Stimulated activated CD4-positive, alpha-beta T cell treated with anti-CD3 and anti-CD28 coated beads, Interleukin-2, amount 100 ng/mL, for 24 hours (primary cell): Measurements from ENCODE around the gene LRRC4.

Source experiments
- DNase-seq, 2 donors: peaks; one replicate each; pipeline ENCODE4 v3.0.0-alpha.2; 2020

The LRRC4 gene

DNA sequence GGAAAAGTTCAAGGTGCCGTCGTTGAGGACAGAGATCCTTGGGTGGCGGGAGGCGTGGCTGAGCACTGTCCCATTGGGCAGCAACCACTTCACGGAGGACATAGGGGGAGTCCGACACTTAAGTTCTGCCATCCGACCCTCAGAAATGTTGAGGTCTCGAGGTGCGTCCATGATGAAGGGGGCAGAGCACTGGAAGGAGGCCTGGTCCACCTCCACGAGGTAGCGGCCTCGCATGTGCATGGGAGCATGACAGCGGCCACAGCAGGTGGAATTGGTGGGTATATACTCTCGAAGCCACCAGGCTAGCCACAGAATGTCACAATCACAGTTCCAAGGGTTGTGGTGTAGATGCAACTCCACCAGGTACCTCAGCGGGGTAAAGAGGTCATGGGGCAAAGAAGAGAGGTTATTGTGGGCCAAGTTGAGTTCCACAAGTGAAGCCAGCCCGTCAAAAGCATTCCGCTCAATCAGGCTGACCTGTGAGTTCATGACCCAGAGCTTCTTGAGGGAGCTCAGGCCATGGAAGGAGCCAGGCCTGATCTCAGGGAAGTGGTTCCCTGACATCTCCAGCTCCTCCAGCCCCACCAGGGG is 1.7 kb downstream of the LRRC4 start:
- no peak for DNase-seq

DNA sequence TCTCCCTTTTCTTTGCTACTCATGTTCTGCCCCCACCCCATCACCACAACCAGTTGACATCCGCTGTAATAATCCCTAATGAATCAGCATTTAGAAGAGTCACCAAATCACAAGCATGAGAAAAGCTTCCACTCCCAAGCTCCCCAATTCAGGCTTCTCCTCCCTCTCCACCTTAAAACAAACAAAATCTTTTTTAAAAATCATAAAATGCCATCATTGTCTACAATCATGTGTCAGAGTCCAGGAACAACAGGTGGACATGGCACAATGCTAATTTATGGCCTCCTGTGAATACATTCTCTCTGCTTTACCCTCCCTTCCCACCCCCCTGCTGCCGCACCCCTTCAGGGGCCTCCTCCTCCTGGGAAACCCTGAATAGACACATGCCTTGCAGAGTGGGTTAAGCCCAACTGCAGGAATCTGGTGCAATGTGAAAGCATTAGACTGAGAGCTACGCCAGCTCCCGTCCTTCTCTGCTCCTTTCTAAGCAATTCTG is 3.7 kb downstream of the LRRC4 start:
- no peak for DNase-seq

GRCh38 chr7:128026551-128026950 is 4.7 kb downstream of the LRRC4 start:
- DNase-seq = no peak

DNA sequence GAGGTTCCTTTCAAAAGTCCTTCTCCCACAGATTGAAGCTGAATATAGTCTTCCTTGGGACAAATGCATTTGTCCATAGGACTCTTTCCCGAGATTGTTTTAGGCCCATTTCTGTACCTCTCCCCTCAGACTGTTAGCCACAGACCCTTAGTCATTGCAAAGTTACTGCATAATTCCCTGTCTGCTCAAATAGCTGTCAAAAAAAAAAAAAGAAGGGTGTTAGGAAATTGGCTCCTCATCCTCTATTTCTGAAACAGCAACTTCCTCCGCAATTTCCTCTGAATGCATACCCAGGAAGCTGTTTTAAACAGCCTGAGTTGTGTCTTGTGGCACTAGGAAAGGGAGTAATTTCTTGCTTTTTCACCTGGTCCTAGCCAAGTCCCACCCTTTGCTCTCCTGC is 5.4 kb downstream of the LRRC4 start:
- no peak for DNase-seq

- no peak for DNase-seq
These were observed 5.9 kb downstream of the LRRC4 start for GRCh38 chr7:128025380-128025779.

DNA sequence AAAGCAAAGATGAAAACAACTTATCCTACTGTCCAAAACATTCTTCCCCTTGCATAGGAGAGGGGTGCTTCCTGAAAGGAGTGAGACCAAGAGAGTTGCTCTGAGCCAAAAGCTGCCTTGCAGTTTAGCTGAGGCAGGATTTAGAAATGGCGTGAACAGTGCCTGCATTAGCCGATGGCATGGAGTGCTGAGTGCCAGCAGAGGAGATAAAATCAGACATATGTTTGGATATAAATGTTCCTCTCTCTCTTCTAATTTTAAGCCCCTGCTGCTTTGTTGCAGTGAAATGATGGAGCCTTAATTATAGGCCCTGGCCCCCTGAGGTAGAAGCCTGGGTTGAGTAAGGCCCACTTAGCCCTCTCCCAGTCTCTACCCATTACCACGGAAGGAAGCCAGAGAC is 7.1 kb downstream of the LRRC4 start:
- no peak for DNase-seq

DNA sequence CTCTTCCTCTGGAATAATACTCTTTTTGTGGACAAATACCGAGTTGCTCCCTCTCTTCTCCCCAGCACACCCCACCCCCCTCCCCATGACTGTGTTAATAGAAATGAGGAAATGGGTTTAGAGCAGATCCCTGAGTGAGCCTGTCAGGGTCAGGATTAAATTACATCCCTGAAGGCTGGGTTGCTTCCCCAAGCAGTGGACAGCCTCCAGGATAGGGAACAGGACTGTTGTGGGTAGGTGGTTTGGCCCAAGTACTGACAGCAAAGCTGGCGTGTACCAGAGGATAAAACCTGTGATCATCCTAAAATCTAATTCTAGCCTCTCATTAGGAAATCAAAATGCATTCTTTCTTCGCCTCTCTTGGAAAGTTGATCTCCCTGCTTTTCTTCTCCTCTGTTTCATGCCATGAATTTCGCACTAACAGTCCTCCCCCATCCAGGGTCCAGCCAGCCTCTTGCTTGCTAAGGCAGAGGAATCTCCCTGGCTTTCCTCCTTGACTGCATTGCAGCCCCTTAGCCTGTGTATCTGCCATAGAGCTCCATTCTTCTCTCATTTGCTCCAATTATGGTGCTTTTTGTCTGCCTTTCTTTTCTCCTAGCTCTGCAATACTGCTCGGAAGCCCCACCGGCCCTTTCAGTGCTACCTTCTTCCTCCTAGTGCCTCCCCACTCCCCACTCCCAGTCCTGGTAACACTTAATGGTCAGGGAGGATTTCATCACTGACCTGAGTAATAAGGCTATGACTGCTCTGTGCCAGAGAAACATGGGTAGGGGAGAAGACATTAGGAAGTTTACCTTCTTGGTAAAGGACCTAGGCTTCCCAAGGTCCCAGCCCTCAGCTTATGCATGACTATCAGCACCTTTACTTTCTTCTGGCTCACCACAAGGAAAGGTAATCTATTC is 8.4 kb downstream of the LRRC4 start:
- DNase-seq = no peak

- no peak for DNase-seq
These were observed 9.9 kb downstream of the LRRC4 start for GRCh38 chr7:128021366-128021765.

GRCh38 chr7:128020159-128020558 is 11.1 kb downstream of the LRRC4 start:
- DNase-seq = peak; percentile 30 to 37

DNA sequence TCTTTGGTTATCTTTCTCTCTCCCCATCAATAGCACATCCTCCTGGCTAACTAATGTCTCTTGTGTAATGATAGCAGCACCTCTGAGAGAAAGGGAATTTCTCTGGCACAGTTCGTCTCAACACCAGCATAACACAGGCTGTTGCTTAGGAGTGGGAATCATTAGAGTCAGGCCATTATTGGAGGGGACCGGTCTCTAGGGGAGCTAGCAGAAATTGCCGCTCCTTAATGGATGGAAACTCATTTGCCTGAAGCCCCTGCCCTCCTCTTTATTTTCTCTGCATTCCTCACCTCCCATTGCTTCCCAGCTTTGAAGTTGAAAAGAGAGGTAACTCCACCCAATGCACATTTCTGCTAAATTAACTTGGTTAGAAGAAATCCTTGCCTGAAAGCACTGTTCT is 11.9 kb downstream of the LRRC4 start:
- DNase-seq = no peak

GRCh38 chr7:128017862-128018845 is 13.1 kb downstream of the LRRC4 start:
- no peak for DNase-seq

DNA sequence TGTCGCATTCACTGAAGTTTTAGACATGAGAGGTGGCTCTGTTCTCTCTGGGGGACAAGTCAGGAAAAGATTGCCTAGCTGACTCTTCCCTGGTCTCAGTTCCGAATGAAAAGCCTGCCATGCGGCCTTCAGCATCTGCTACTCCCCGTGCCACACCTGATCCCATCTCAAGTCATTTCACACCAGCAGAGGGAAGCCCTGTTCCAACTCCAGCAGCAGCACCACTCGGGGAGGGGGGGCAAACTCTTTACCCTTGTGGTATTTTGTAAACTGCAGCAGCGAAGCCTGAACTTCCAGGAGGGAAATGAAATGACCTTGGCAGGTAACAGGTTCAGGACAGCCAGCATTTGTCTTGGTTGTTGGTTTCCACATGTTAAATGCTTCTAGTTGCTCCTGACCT is 13.8 kb downstream of the LRRC4 start:
- DNase-seq = no peak

DNA sequence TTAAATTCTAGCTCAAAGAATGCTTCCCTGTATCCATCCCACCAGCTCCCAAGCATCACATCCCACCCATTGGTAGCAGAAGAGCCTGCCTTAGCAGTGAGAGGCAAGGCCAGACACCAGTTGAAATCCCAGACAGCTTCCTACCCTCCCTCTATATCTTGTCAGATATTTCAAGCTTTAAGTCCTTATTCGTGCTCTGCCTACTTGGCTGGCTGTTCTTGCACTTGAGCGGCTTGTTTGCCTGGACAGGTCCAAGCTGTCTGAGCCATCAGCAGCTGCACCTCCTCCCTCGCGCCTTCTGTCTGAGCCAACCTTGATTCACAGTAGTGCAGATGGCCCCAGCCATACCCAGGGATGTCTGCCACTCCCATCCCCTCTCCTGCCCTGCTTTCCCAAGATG is 16.4 kb downstream of the LRRC4 start:
- DNase-seq = no peak

DNA sequence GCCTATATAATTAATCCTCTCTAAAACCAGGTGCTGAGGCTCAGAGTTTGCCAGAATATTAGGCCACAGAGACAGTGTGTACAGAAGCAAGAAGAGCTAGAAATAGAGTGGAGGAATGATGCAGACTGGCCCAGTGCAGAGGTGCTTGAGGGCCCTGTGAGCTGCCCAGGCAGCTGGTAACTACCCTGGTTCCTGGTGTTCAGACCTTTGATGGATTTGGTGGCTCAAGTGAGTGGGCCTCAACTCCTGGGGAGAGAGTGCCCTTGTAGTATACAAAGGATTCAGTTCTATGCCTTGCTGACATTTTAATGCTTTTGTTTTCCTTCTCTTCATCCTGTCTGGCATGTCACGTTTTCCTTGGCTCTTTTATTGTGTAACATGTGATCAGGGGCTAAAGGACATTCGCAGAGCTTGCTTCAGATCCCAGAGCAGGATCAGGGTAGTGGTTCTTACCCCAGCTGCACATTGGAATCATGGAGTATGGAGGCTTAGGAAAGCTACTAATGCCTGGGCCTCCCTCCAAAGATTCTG is 20.0 kb downstream of the LRRC4 start:
- DNase-seq = no peak

DNA sequence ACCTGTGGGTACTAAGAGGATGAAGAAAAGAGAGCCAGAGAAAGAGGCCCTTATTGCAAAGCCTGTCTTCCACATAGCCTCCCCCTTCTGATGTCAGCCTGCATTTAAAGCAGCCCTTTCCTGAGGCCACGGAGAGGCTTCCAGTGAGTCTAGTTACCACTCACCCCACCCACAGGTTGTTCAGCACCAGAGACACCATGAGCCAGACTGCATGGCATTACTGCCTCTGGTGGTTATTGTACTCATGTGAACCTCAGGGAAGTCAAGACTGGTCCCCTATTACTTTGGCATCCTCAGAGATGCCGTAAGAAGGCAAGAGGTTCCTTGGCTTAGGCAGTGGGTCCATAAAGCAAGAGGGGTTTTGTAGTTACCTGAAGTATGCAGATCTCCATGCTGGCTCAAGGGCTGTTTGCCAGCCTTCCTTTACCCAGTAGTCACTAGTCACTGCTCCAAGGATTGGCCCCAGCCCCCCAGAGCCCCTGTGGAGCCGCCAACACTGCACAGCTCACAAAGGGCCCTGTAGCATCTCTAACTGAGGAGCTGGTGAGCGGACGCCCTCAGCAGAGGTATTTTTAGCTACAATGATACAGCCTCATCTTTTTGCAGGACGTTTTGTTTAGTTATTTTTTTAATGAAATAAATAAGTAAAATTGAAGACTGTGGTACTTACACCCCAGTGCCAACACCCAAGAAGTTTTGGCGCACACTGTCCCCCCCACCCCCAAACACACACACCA is 20.7 kb downstream of the LRRC4 start:
- DNase-seq = no peak

DNA sequence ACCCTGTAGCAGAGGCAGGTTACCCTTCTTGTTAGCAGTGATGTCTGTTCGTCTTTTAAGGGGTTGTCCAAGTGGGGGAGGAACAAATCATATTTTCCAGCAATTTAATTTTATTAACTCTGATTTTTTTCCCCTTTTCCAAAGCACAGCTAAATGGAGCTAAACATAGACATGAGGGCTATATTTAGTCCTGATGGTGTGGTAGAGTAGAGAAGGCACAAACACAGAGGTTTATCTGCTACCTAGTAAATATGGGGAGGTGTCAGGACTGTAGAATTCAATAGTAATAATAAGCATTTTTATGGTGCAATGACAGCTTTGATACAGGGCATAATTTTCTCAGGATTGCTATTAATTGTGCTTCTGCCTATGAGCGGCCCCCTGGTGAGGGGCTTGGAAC is 22.5 kb downstream of the LRRC4 start:
- no peak for DNase-seq

DNA sequence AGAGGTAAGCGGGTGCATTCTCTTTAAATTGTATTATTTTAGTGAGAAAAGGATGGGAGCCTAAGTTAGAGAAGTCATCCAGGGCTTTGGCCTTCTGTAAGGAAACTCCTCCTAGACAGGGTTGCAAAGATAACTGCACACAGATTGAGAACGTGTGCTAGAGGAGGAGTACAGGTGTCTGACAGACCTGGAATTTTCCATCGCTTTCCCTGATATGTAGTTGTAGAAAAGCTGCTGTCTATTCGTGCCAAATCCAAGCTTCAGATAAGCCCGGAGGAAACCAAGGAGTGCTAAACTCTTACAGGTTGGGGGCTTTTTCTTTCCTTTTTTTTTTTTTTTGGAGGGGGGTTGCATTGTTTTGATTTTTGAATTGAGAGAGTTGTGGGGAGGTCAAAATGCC is 23.1 kb downstream of the LRRC4 start:
- DNase-seq = no peak

- no peak for DNase-seq
These were observed 23.9 kb downstream of the LRRC4 start for GRCh38 chr7:128007303-128007680.

DNA sequence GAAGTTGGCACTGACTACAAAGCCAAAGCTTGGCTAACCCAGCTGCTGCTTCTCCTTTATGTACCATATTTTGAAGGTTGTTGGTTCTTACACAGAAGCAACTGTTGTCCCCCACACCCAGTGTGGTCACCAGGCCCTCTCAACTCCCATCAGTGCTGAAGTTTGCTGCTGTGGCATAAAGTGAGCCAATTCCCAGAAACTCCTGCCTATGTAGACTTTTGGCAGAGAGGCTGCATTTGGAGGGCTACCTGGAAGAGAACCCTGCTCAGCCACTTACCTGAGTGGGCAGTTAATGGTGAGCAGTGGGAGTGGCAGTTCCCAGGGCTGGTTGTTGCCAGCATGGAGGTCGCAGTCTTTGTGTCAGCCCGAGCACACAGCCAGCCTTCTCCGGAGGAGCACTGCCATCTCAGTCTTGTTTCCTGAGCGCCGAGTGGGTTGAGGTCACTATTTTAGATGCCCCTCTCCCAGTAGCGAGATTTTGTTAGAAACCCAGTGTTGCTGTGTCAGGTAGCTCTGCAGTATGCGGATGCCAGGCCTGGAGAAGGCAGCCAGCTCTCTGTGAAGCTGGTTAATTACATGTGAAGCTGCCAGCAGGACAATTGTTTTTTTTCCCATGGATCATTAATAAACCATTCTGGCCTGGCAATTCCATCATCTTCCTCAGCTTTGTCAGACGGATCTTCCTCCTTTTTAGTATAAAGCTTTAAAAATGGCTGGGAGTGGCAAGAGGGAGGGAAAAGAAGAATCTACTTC is 24.5 kb downstream of the LRRC4 start:
- no peak for DNase-seq

DNA sequence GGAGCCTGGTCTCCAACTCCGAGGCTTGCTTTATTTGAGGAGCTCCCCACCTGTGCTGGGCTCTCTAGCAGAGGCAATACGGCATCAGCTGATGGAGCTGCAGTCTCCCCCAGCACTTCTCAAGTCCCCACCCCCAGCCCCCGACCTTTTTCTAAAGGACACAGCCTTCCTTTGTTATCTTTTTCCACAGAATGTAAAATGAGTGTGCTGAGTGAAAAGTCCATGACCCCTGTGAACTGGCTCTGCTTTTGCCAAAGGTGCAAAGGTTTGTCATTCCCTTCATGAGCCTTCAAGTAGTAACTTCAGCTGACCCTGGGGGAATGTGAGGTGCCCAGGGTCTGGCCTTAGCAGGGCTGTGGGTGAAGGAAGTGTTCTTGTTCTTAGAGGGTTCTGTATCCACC is 25.5 kb downstream of the LRRC4 start:
- no peak for DNase-seq

DNA sequence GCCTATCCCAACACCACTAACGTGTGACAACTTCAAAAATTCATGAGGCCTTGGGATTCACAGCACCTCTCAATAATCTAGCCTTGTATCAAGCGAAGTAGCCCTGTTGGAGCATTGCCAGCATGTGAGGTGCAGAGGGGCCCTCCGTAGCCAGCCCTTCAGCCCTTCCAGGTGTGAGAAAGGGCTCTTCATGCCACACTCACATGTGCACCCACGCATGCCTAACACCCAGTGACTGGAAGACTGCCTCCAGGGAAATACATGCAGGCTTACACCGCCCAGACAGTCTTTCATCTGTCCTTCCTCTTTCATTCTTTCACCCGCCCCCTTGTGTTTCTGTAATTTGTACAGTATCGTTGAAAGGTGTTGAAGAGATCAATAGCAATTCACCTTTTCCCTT is 26.1 kb downstream of the LRRC4 start:
- DNase-seq = no peak

DNA sequence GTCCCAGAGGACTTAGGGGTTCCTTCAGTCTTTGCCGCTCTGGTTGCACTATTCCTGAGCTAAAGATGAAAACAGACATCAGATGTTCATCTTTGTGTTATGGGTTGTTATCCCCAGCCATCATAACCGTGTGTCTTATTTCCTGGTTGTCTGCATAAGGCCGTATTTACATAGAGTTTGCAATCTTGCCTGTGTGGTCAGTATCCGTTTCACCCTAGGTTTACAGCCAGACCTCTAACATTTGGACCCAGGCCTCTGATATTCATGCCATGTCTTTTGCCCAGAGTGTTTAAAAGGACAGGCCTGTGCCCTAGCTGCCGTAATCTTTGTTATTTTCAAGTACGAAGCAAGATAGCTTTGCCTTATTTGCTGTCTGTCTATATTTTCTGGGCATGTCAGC is 26.6 kb downstream of the LRRC4 start:
- DNase-seq = no peak
